Activated T-helper 1 cell treated with Interleukin-2 at 50 U/mL for 16 hours (primary cell): Measurements from ENCODE around the gene RAD23A.
"Not testable (repeated sequence)": the region's sequence is repeated elsewhere in the genome, so short reads cannot be mapped to it uniquely, and the experiment has no call there.

Experiments
- DNase-seq: peaks from one replicate; pipeline ENCODE4 v3.0.0-alpha.2; 2020; ENCODE audit warnings: low read depth

The RAD23A gene

GRCh38 chr19:12955575-12955974, 9.9 kb downstream of the RAD23A start:
- not testable (repeated sequence) for DNase-seq

- DNase-seq: no peak
Observed at GRCh38 chr19:12955996-12956395, 10.3 kb downstream of the RAD23A start.

- peak; percentile 66 for DNase-seq
Observed at GRCh38 chr19:12956446-12957388, 11.1 kb downstream of the RAD23A start, which contains the start of gene GADD45GIP1. Gene GADD45GIP1, minus strand, starts transcription at chr19:12957223. Its CDS starts 11 bp downstream, at chr19:12957212.

- DNase-seq: not testable (repeated sequence)
Observed at GRCh38 chr19:12957389-12957952, 11.8 kb downstream of the RAD23A start.

- no peak for DNase-seq
Observed at GRCh38 chr19:12959481-12959880, 13.8 kb downstream of the RAD23A start.

- peak; percentile 66 for DNase-seq
Observed at GRCh38 chr19:12965017-12965811, 19.6 kb downstream of the RAD23A start.

- no peak for DNase-seq
Observed at GRCh38 chr19:12965812-12966135, 20.1 kb downstream of the RAD23A start.

GRCh38 chr19:12967907-12968306, 22.2 kb downstream of the RAD23A start:
- no peak for DNase-seq

- no peak for DNase-seq
Observed at GRCh38 chr19:12969292-12969988, 23.8 kb downstream of the RAD23A start, which contains the start of gene DAND5. Gene DAND5, plus strand, starts transcription at chr19:12969576. Its CDS starts 85 bp downstream, at chr19:12969661.

GRCh38 chr19:12970070-12970820, 24.6 kb downstream of the RAD23A start:
- no peak for DNase-seq

GRCh38 chr19:12973236-12973635, 27.6 kb downstream of the RAD23A start:
- no peak for DNase-seq

- DNase-seq: no peak
Observed at GRCh38 chr19:12974301-12975220, 28.9 kb downstream of the RAD23A start.

GRCh38 chr19:12975221-12975741, 29.6 kb downstream of the RAD23A start:
- no peak for DNase-seq

GRCh38 chr19:12976109-12976508, 30.4 kb downstream of the RAD23A start:
- DNase-seq: not testable (repeated sequence)

- DNase-seq: no peak
Observed at GRCh38 chr19:12979974-12980373, 34.3 kb downstream of the RAD23A start.

GRCh38 chr19:12982648-12983047, 37.0 kb downstream of the RAD23A start:
- no peak for DNase-seq

- no peak for DNase-seq
Observed at GRCh38 chr19:12983091-12983490, 37.4 kb downstream of the RAD23A start.

- DNase-seq: peak; percentile 78
Observed at GRCh38 chr19:12983542-12984142, 38.0 kb downstream of the RAD23A start.

GRCh38 chr19:12984143-12984627, 38.5 kb downstream of the RAD23A start:
- DNase-seq: no peak
